Suprapubic skin (tissue), 4 donors: Measurements from ENCODE around the gene LMF1.

Experiments used
- CTCF ChIP-seq, 2 donors: fragments of 200-600 bp in 1 of 2; fragments of 450-650 bp in 1 of 2; sonication (generic) in 1 of 2; IDR thresholded peaks; one replicate each; pipeline ENCODE4 v1.5.1; 2016 to 2019; ENCODE audit warnings: antibody characterized with exemption in 2 of 2, mild to moderate bottlenecking in 1 of 2, moderate library complexity in 1 of 2
- EP300 ChIP-seq: sonication (generic); formaldehyde crosslinking; IDR thresholded peaks from one replicate; pipeline ENCODE4 v1.6.1; 2017; ENCODE audit warnings: antibody characterized with exemption
- POLR2A ChIP-seq, 2 donors: fragments of 450-650 bp; IDR thresholded peaks; one replicate each; pipeline ENCODE4 v1.6.1; 2017; ENCODE audit warnings: antibody characterized with exemption in 2 of 2, mild to moderate bottlenecking in 2 of 2, moderate library complexity in 2 of 2
- POLR2AphosphoS5 ChIP-seq, 3 donors: sonication (generic); formaldehyde crosslinking; IDR thresholded peaks; one replicate each; pipeline ENCODE4 v1.6.1; 2017; ENCODE audit warnings: antibody characterized with exemption in 3 of 3

GRCh38 chr16:1006781-1007180 is 36.0 kb upstream of the LMF1 start:
- no peak for TF ChIP-seq CTCF (IDR thresholded peaks at IDR 0.05)
- no peak for TF ChIP-seq POLR2A (IDR thresholded peaks at IDR 0.05)
- no peak for TF ChIP-seq EP300
- no peak for TF ChIP-seq POLR2AphosphoS5 (IDR thresholded peaks at IDR 0.05)
